Thyroid gland (tissue), 4 donors: ENCODE results near the gene MIEF2. TPM values are rescaled to one million over a fixed set of nuclear protein-coding genes. Genes with fewer than 3 reads are reported as not detected.

Experiments used
- DNase-seq, 2 donors: peaks; one replicate each; pipeline ENCODE4 v3.0.0-alpha.2; 2019
- H3K27ac ChIP-seq, 3 donors: fragments of 200-600 bp; sonication (generic); 1 replicate in 2 of 3; 2 replicates in 1 of 3; pipeline ENCODE4 v1.5.1; 2016 to 2019; ENCODE audit warnings: mild to moderate bottlenecking in 1 of 3, moderate library complexity in 1 of 3
- H3K27me3 ChIP-seq: fragments of 200-600 bp; sonication (generic); one replicate; pipeline ENCODE4 v1.5.1; 2019
- H3K36me3 ChIP-seq, 2 donors: fragments of 200-600 bp; sonication (generic); one replicate each; pipeline ENCODE4 v1.5.1; 2016 to 2019
- H3K4me1 ChIP-seq, 2 donors: fragments of 200-600 bp; sonication (generic); one replicate each; pipeline ENCODE4 v1.5.1; 2017 to 2019
- H3K4me3 ChIP-seq, 3 donors: fragments of 200-600 bp; sonication (generic); replicated peaks in 1 of 3; 1 replicate in 2 of 3; 2 replicates in 1 of 3; pipeline ENCODE4 v1.5.1; 2016; ENCODE audit warnings: mild to moderate bottlenecking in 1 of 3
- H3K9me3 ChIP-seq: fragments of 200-600 bp; sonication (generic); one replicate; pipeline ENCODE4 v1.5.1; 2017
- CTCF ChIP-seq, 6 experiments: fragments of 200-600 bp in 3 of 6; fragments of 450-650 bp in 3 of 6; sonication (generic) in 3 of 6; IDR thresholded peaks; one replicate each; pipeline ENCODE4 v1.5.1; 2016 to 2019; ENCODE audit warnings: antibody characterized with exemption in 6 of 6, mild to moderate bottlenecking in 2 of 6, inconsistent platforms in 1 of 6, moderate library complexity in 1 of 6
- POLR2A ChIP-seq, 2 donors: fragments of 450-650 bp; IDR thresholded peaks; one replicate each; pipeline ENCODE4 v1.6.1; 2017; ENCODE audit warnings: antibody characterized with exemption in 2 of 2, mild to moderate bottlenecking in 2 of 2, moderate library complexity in 1 of 2
- WGBS, 2 donors: methylation state at CpG; one replicate each; pipeline ENCODE4 v1.1.5; 2017; 5-methylcytosine and 5-hydroxymethylcytosine counted together
- intact Hi-C: fragments of 100-400 bp; cut with DNase I; formaldehyde crosslinking; loops from one replicate; pipeline ENCODE4 v1.15.1; 2023
- total RNA-seq, 4 donors: library from RNA; depleted of rRNA; stranded (reverse); fragments of >200 nt; gene quantifications; one replicate each; pipeline ENCODE4 v1.2.3, GENCODE V29; 2016

The MIEF2 gene
- total RNA-seq, 4 donors from 2014 or later: 25.7 to 47.0 (median 34.9) TPM

- no peak for DNase-seq
- intact Hi-C loops: no loop called here
- no peaks in the 10 kb centered on the region for H3K27me3 ChIP-seq
- no peak overlapping the region for H3K4me3 ChIP-seq
- 92 to 100% methylated on average over 1 to 13 of the region's 15 CpGs for WGBS, 2 donors
- no peaks in the 10 kb centered on the region for H3K4me1 ChIP-seq
- H3K27ac ChIP-seq: no peak overlapping the region
- H3K9me3 ChIP-seq: no peaks in the 10 kb centered on the region
- peaks cover 76 to 88% of the 10 kb centered on the region in 2 donors for H3K36me3 ChIP-seq
- TF ChIP-seq POLR2A (IDR thresholded peaks at IDR 0.05) (no peak), CTCF (IDR thresholded peaks at IDR 0.05) (no peak)
Observed at GRCh38 chr17:18251204-18251603, 9.3 kb upstream of the MIEF2 start.

- DNase-seq: no peak
- Histone ChIP-seq H3K4me3 (no peak overlapping the region), H3K36me3 (peaks cover 68 to 78% of the 10 kb centered on the region in 2 donors), H3K27ac (no peak overlapping the region), H3K4me1 (peaks cover 6 to 9% of the 10 kb centered on the region in 2 donors), H3K9me3 (no peaks in the 10 kb centered on the region), H3K27me3 (no peaks in the 10 kb centered on the region)
- TF ChIP-seq CTCF (IDR thresholded peaks at IDR 0.05) (no peak), POLR2A (IDR thresholded peaks at IDR 0.05) (no peak)
- WGBS, 2 donors: 93 to 100% methylated on average over 3 of the region's 5 CpGs
- intact Hi-C loops: no loop called here
Observed at GRCh38 chr17:18252160-18252559, 8.3 kb upstream of the MIEF2 start.

- Histone ChIP-seq H3K4me1 (peaks cover 12 to 15% of the 10 kb centered on the region in 2 donors), H3K4me3 (no peak overlapping the region), H3K27me3 (no peaks in the 10 kb centered on the region), H3K9me3 (no peaks in the 10 kb centered on the region), H3K36me3 (peaks cover 62 to 70% of the 10 kb centered on the region in 2 donors), H3K27ac (no peak overlapping the region)
- DNase-seq: no peak
- intact Hi-C loops: no loop called here
- no peak for TF ChIP-seq POLR2A (IDR thresholded peaks at IDR 0.05)
- no peak for TF ChIP-seq CTCF (IDR thresholded peaks at IDR 0.05)
- WGBS, 2 donors: 89 to 94% methylated on average over 10 to 14 of the region's 16 CpGs
Observed at GRCh38 chr17:18253187-18253884, 7.1 kb upstream of the MIEF2 start.

- DNase-seq: no peak
- H3K36me3 ChIP-seq: peaks cover 53 to 62% of the 10 kb centered on the region in 2 donors
- no peak for TF ChIP-seq POLR2A (IDR thresholded peaks at IDR 0.05)
- no peak for TF ChIP-seq CTCF (IDR thresholded peaks at IDR 0.05)
- H3K27me3 ChIP-seq: no peaks in the 10 kb centered on the region
- no peaks in the 10 kb centered on the region for H3K9me3 ChIP-seq
- 91 to 96% methylated on average over 23 to 27 of the region's 27 CpGs for WGBS, 2 donors
- intact Hi-C loops: no loop called here
- H3K4me1 ChIP-seq: peaks cover 17 to 20% of the 10 kb centered on the region in 2 donors
- no peak overlapping the region for H3K27ac ChIP-seq
- H3K4me3 ChIP-seq: no peak overlapping the region
Observed at GRCh38 chr17:18253947-18254821, 6.3 kb upstream of the MIEF2 start.
